HFF-Myc (cell line): ENCODE measurements around the gene RUNX1.

ENCODE experiments used
- DNase-seq: peaks from one replicate; pipeline ENCODE4 v3.0.0-alpha.2; 2011; ENCODE audit warnings: low read depth; ENCODE audit errors: extremely low read depth
- H3K4me3 ChIP-seq: replicated peaks from 2 replicates; pipeline ENCODE4 v1.5.1; 2011; ENCODE audit warnings: low read depth, mild to moderate bottlenecking, control low read depth, low read length
- CTCF ChIP-seq: IDR thresholded peaks from 2 replicates; pipeline ENCODE4 v1.5.1; 2012; ENCODE audit warnings: mild to moderate bottlenecking, low read depth, low read length, control low read depth; ENCODE audit errors: missing control alignments

The RUNX1 gene

DNA sequence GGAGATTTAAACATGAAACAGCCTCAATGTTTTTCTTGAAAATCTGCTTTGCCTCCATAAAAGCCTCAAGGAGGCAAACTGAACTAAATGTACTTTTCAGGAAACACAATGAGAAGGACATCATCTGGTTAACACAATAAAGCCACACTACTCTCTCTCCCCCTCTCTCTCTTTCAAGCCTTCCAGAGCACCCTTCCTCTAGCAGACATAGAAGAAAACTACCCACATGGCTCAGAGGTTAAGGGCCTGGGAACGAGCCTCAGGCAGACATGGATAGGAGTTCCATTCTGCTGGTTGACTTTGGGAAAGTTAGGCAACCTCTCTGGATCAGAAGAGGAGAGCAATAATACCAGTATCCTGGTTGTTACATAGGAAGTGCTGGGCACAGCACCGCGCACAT, 42.9 kb downstream of the RUNX1 start:
- DNase-seq = no peak
- H3K4me3 ChIP-seq = no peak overlapping the region
- no peak for TF ChIP-seq CTCF

DNA sequence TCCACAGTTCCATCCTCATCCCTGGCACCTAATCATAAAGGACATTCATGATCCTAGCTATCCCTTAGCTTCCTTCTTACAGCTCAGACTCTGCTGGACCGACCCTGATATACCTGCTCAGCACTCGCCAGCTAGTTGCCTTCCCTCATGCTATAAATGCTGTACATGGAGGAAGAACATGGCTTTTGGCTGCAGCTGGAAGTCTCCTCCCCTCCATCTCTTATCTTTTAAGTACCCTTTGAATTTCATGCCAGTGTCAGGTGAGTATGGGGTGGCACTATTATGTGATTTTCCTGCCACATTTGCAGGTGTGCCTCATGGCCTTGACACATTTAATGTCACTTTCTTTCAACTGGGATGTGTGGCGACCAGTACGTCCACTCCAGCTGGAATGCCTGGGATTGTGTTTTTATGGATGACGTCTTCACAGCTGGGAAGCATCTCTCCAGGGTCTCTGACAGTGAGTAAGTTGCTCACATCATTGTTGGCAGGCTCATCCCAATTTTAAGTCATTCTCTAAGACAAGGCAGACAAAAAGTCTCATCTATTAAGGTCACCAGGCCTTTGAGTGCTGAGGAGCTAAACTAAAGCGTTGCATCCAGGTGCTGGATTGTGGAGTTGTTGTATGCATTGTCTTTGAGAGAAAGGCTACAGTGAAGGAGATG, 43.4 kb downstream of the RUNX1 start:
- no peak for DNase-seq
- TF ChIP-seq CTCF = no peak
- no peak overlapping the region for H3K4me3 ChIP-seq

DNA sequence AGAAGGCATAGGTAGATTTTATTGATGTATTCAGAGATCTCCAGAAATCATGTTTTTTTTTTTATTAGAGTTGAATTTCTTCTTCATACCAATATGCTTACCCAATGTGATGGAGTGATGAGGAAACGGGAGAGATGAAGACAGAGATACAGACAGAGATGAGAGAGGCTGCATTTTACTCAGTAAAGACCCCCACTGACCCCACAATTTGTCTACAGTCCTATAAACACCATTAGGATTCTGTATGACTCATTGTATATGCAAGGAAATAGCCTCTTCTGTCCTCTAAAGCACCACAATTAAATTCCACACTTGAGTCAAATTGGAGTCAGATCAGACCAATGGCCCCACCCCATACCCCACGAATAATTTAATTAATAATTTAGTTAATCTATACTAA, 44.0 kb downstream of the RUNX1 start:
- no peak for TF ChIP-seq CTCF
- no peak for DNase-seq
- H3K4me3 ChIP-seq = no peak overlapping the region

GRCh38 chr21:35004314-35004713, 44.8 kb downstream of the RUNX1 start:
- no peak overlapping the region for H3K4me3 ChIP-seq
- TF ChIP-seq CTCF = no peak
- no peak for DNase-seq

- no peak for TF ChIP-seq CTCF
- no peak for DNase-seq
These were observed 46.0 kb downstream of the RUNX1 start for GRCh38 chr21:35002879-35003722.

DNA sequence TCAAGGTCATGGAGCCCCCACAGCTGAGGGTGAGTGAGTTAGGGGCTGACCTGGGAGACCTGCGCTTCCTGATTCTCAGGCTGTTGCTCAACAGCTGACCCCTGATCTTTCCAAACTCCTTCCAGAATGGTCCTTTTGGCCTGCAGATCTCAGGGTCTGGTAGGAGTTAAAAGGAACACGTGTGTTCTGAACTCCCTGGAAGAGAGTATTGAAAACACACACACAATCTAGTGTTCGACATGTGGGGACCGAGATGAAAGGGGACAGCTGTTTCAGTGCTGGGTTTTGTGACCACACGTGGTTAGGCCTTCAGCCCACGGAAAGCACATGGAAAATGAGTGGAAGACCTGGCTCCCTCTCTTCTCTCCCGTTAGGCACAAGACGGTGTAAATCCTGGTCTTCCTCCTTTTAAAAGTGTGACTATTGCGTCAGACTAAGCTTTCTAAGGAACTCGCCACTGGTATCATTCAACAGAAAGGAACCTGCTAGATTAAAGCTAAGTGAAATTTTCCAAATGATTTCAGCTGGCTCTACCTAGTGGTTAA, 49.6 kb downstream of the RUNX1 start:
- no peak for TF ChIP-seq CTCF
- no peak overlapping the region for H3K4me3 ChIP-seq
- DNase-seq = no peak

More at GRCh38 chr21:35002879-35003722, 46.0 kb downstream of the RUNX1 start:
- H3K4me3 ChIP-seq = no peak overlapping the region
